ENCODE data around the gene MTRF1. TPM values are rescaled to one million over a fixed set of nuclear protein-coding genes. Genes with fewer than 3 reads are reported as not detected.

Gene MTRF1
- total RNA-seq, 4 donors from 2014 or later: 11.3 to 14.0 (median 12.2) TPM

DNA sequence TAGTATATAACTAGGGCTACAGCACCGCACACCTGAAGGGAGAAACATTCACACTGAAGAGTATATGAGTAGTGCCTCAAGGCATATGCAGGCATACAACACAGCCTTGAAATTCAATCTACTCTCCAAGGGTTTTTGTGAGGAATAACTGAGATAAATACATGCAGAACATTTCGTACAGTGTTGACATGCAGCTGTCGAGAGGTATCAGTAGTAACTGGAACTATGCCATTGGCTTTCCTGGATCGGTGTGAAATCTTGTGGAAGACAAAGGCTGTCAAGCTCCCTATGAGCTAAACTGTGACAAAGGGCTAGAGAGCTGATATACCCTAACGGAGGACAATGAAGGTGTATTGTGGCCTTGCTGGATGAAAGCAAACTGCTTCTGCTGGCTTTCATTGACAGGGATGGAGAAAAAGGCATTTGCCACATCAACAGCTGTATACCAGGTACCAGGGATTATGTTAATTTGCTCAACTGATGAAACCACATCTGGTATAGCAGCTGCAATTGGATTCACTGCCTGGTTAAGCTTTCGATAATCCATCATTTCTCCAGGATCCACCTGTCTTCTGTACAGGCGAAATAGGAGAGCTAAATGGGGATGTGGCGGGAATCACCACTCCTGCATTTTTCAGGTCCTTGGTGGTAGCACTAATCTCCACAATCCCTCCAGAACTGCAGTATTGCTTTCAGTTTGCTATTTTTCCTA, 16.3 kb downstream of the MTRF1 start:
- WGBS, 2 donors: 92 to 93% methylated on average over 8 of the region's 8 CpGs
- no peak for TF ChIP-seq POLR2A (IDR thresholded peaks at IDR 0.05)
- TF ChIP-seq, protein P1, sequence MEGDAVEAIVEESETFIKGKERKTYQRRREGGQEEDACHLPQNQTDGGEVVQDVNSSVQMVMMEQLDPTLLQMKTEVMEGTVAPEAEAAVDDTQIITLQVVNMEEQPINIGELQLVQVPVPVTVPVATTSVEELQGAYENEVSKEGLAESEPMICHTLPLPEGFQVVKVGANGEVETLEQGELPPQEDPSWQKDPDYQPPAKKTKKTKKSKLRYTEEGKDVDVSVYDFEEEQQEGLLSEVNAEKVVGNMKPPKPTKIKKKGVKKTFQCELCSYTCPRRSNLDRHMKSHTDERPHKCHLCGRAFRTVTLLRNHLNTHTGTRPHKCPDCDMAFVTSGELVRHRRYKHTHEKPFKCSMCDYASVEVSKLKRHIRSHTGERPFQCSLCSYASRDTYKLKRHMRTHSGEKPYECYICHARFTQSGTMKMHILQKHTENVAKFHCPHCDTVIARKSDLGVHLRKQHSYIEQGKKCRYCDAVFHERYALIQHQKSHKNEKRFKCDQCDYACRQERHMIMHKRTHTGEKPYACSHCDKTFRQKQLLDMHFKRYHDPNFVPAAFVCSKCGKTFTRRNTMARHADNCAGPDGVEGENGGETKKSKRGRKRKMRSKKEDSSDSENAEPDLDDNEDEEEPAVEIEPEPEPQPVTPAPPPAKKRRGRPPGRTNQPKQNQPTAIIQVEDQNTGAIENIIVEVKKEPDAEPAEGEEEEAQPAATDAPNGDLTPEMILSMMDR (IDR thresholded peaks at IDR 0.05): no peak
- no peak for DNase-seq
- Histone ChIP-seq H3K9me3 (no peaks in the 10 kb centered on the region), H3K4me3 (no peak overlapping the region), H3K27me3 (no peaks in the 10 kb centered on the region), H3K27ac (no peak overlapping the region), H3K36me3 (peaks cover 0 to 51% (median 0%) of the 10 kb centered on the region in 3 donors), H3K4me1 (peaks cover 0 to 5% (median 0%) of the 10 kb centered on the region in 3 donors)
- intact Hi-C loops (cut with DNase I): no loop called here

- 74 to 93% methylated on average over 2 to 3 of the region's 3 CpGs for WGBS, 2 donors
- DNase-seq: no peak
- H3K27ac ChIP-seq: peak overlapping the region in 3 of 4 donors; percentile 59 to 62 (median 61)
These were observed 18.8 kb downstream of the MTRF1 start for GRCh38 chr13:41244556-41244955.

DNA sequence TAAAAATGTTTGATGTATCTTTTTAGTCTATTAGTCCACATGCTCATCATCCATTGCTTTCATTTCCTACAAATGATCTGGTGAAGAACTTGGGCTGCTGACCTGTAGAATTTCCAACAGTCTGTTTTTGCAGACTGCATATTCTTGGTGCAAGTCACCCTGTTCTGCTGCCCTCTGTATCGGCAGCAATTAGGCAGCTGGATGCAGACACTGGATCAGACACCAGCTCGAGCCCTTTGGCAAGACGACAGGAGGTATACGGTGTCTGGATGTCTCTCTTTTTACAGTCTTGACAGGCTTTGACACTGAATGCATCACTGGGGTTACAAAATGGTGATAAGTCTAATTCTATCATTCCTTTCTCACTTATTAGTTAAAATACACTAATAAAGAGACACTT, 21.8 kb downstream of the MTRF1 start:
- intact Hi-C loops (cut with DNase I): no loop called here
- Histone ChIP-seq H3K4me3 (no peak overlapping the region), H3K27ac (no peak overlapping the region), H3K4me1 (peaks cover 0 to 5% (median 0%) of the 10 kb centered on the region in 3 donors), H3K36me3 (peaks cover 0 to 31% (median 7%) of the 10 kb centered on the region in 3 donors), H3K27me3 (no peaks in the 10 kb centered on the region), H3K9me3 (no peaks in the 10 kb centered on the region)
- 71 to 89% methylated on average over 4 of the region's 4 CpGs for WGBS, 2 donors
- TF ChIP-seq POLR2A (IDR thresholded peaks at IDR 0.05): no peak
- TF ChIP-seq, protein P1 (IDR thresholded peaks at IDR 0.05): no peak
- no peak for DNase-seq

More at GRCh38 chr13:41244556-41244955, 18.8 kb downstream of the MTRF1 start:
- H3K36me3 ChIP-seq: peaks cover 0 to 33% (median 0%) of the 10 kb centered on the region in 3 donors
- no peak overlapping the region for H3K4me3 ChIP-seq
- intact Hi-C loops (cut with DNase I): no loop called here
- H3K9me3 ChIP-seq: no peaks in the 10 kb centered on the region
- H3K4me1 ChIP-seq: peaks cover 0 to 5% (median 0%) of the 10 kb centered on the region in 3 donors
- no peak for TF ChIP-seq POLR2A (IDR thresholded peaks at IDR 0.05)
- TF ChIP-seq, protein P1 (IDR thresholded peaks at IDR 0.05): no peak
- H3K27me3 ChIP-seq: no peaks in the 10 kb centered on the region

GRCh38 chr13:41236369-41236768, 27.0 kb downstream of the MTRF1 start:
- peaks cover 0 to 44% (median 7%) of the 10 kb centered on the region in 3 donors for H3K36me3 ChIP-seq
- no peaks in the 10 kb centered on the region for H3K27me3 ChIP-seq

More at GRCh38 chr13:41236369-41236768, 27.0 kb downstream of the MTRF1 start:
- Histone ChIP-seq H3K9me3 (no peaks in the 10 kb centered on the region), H3K27ac (no peak overlapping the region), H3K4me1 (peaks cover 0 to 8% (median 0%) of the 10 kb centered on the region in 3 donors), H3K4me3 (no peak overlapping the region)
- intact Hi-C loops (cut with DNase I): no loop called here
- DNase-seq: no peak
- WGBS, 2 donors: 78 to 100% methylated on average over 1 of the region's 1 CpG
- no peak for TF ChIP-seq POLR2A (IDR thresholded peaks at IDR 0.05)
- TF ChIP-seq, protein P1 (IDR thresholded peaks at IDR 0.05): no peak
